Stimulated activated CD4-positive, alpha-beta T cell treated with anti-CD3 and anti-CD28 coated beads, Interleukin-2, amount 100 ng/mL, for 24 hours (primary cell): ENCODE data around the gene IRF3.

Experiments
- DNase-seq, 2 donors: peaks; one replicate each; pipeline ENCODE4 v3.0.0-alpha.2; 2020

IRF3 gene

GRCh38 chr19:49665351-49666119 lies at the start of gene IRF3, which contains the start of gene BCL2L12:
Gene IRF3, minus strand, starts transcription at chr19:49665857. Its CDS starts 1,019 bp downstream, at chr19:49664838.
Gene BCL2L12, plus strand, starts transcription at chr19:49665933. Its CDS starts 760 bp downstream, at chr19:49666693.
- DNase-seq = peak; percentile 100

GRCh38 chr19:49713236-49713845 lies 47.7 kb upstream of the IRF3 start:
- no peak for DNase-seq

- no peak for DNase-seq
Observed at GRCh38 chr19:49712397-49712859, 46.8 kb upstream of the IRF3 start.

GRCh38 chr19:49710372-49710951 lies 44.8 kb upstream of the IRF3 start:
- DNase-seq = no peak

GRCh38 chr19:49705919-49706318 lies 40.3 kb upstream of the IRF3 start:
- no peak for DNase-seq

- DNase-seq = no peak
Observed at GRCh38 chr19:49704888-49705642, 39.4 kb upstream of the IRF3 start.

- DNase-seq = no peak
Observed at GRCh38 chr19:49701271-49701786, 35.7 kb upstream of the IRF3 start.

GRCh38 chr19:49700563-49700962 lies 34.9 kb upstream of the IRF3 start:
- DNase-seq = no peak

GRCh38 chr19:49699364-49699763 lies 33.7 kb upstream of the IRF3 start:
- no peak for DNase-seq

- no peak for DNase-seq
Observed at GRCh38 chr19:49696865-49697264, 31.2 kb upstream of the IRF3 start.

GRCh38 chr19:49696115-49696514 lies 30.5 kb upstream of the IRF3 start:
- no peak for DNase-seq

GRCh38 chr19:49692147-49692506 lies 26.5 kb upstream of the IRF3 start:
- DNase-seq = no peak

- DNase-seq = peak; percentile 44 to 63
Observed at GRCh38 chr19:49691243-49692146, 25.8 kb upstream of the IRF3 start.

GRCh38 chr19:49690656-49691242 lies 25.1 kb upstream of the IRF3 start, which contains the start of gene CPT1C:
Gene CPT1C, plus strand, starts transcription at chr19:49691116. Its CDS starts 1,137 bp downstream, at chr19:49692253.
- DNase-seq = peak; percentile 68 to 73

- DNase-seq = no peak
Observed at GRCh38 chr19:49690079-49690655, 24.5 kb upstream of the IRF3 start.

GRCh38 chr19:49689133-49690078 lies 23.7 kb upstream of the IRF3 start, which contains the start of gene ADM5:
Gene ADM5, plus strand, starts transcription at chr19:49689594. Its CDS starts 244 bp downstream, at chr19:49689838.
- peak; percentile 49 to 64 for DNase-seq

- no peak for DNase-seq
Observed at GRCh38 chr19:49688531-49689132, 23.0 kb upstream of the IRF3 start.

- no peak for DNase-seq
Observed at GRCh38 chr19:49687566-49688316, 22.1 kb upstream of the IRF3 start.
